HepG2 (cell line): ENCODE data around the gene CLBA1. TPM values are rescaled to one million over a fixed set of nuclear protein-coding genes. Genes with fewer than 3 reads are reported as not detected.

Source experiments
- AGO2 ChIP-seq: fragments of 200-400 bp; formaldehyde crosslinking; optimal IDR thresholded peaks from 2 replicates; pipeline ENCODE3; 2017; ENCODE audit warnings: mild to moderate bottlenecking, low read depth, low read length, moderate library complexity
- CEBPB ChIP-seq: IDR thresholded peaks from 2 replicates; pipeline ENCODE4 v1.6.1; 2011; ENCODE audit warnings: low read depth, low read length, improper control_type of control experiment, borderline replicate concordance
- EED ChIP-seq: sonication (generic); formaldehyde crosslinking; IDR thresholded peaks from 2 replicates; pipeline ENCODE4 v1.5.0; 2020; ENCODE audit warnings: mild to moderate bottlenecking, missing genetic modification reagents
- ESRRA ChIP-seq: sonication (generic); formaldehyde crosslinking; IDR thresholded peaks from 2 replicates; pipeline ENCODE4 v1.5.1; 2020; ENCODE audit warnings: mild to moderate bottlenecking, low read depth, missing genetic modification reagents
- FOSL2 ChIP-seq: sonication (generic); formaldehyde crosslinking; IDR thresholded peaks from 2 replicates; pipeline ENCODE4 v1.4.0; 2020; ENCODE audit warnings: missing genetic modification reagents
- GABPA ChIP-seq, 2 experiments: IDR thresholded peaks; 2 replicates each; pipeline ENCODE4 v1.6.1; 2011 to 2016; ENCODE audit warnings: low read depth in 2 of 2, low read length in 1 of 2, missing biosample characterization in 1 of 2, missing genetic modification characterization in 1 of 2
- KDM1A ChIP-seq: IDR thresholded peaks from 2 replicates; pipeline ENCODE4 v1.6.1; 2016; ENCODE audit warnings: missing compliant biosample characterization
- KDM5B ChIP-seq: sonication (generic); formaldehyde crosslinking; IDR thresholded peaks from 2 replicates; pipeline ENCODE4 v1.4.0; 2020; ENCODE audit warnings: missing genetic modification reagents, mild to moderate bottlenecking, borderline replicate concordance
- PATZ1 ChIP-seq: sonication (generic); formaldehyde crosslinking; IDR thresholded peaks from 2 replicates; pipeline ENCODE4 v1.4.0; 2020; ENCODE audit warnings: missing genetic modification reagents
- PHF20 ChIP-seq: sonication (generic); formaldehyde crosslinking; IDR thresholded peaks from 2 replicates; pipeline ENCODE4 v1.5.0; 2020; ENCODE audit warnings: mild to moderate bottlenecking, missing genetic modification reagents
- SMARCC2 ChIP-seq: fragments of 450-650 bp; IDR thresholded peaks from 2 replicates; pipeline ENCODE4 v1.6.1; 2017; ENCODE audit warnings: antibody characterized with exemption, mild to moderate bottlenecking
- ZKSCAN1 ChIP-seq: fragments of 150-350 bp; IDR thresholded peaks from 2 replicates; pipeline ENCODE4 v1.6.1; 2014; ENCODE audit warnings: low read length
- ZNF17 ChIP-seq: sonication (generic); formaldehyde crosslinking; IDR thresholded peaks from 2 replicates; pipeline ENCODE4 v1.5.0; 2020; ENCODE audit warnings: mild to moderate bottlenecking, missing genetic modification reagents
- ZNF207 ChIP-seq: fragments of 450-650 bp; IDR thresholded peaks from 2 replicates; pipeline ENCODE4 v1.6.1; 2016; ENCODE audit warnings: antibody characterized with exemption, borderline replicate concordance
- ZNF335 ChIP-seq: sonication (generic); formaldehyde crosslinking; IDR thresholded peaks from 2 replicates; pipeline ENCODE4 v1.4.0; 2020; ENCODE audit warnings: missing genetic modification reagents
- ZNF564 ChIP-seq: sonication (generic); formaldehyde crosslinking; IDR thresholded peaks from 2 replicates; pipeline ENCODE4 v1.8.1; 2023; ENCODE audit warnings: mild to moderate bottlenecking, missing genetic modification reagents
- ZNF841 ChIP-seq: sonication (generic); formaldehyde crosslinking; IDR thresholded peaks from 2 replicates; pipeline ENCODE4 v1.8.1; 2023; ENCODE audit warnings: missing genetic modification reagents, borderline replicate concordance
- ZNF878 ChIP-seq: sonication (generic); formaldehyde crosslinking; IDR thresholded peaks from 2 replicates; pipeline ENCODE4 v1.8.1; 2023; ENCODE audit warnings: mild to moderate bottlenecking, missing genetic modification reagents, moderate library complexity
- ZNF883 ChIP-seq: sonication (generic); formaldehyde crosslinking; IDR thresholded peaks from 2 replicates; pipeline ENCODE4 v1.5.1; 2020; ENCODE audit warnings: mild to moderate bottlenecking, missing genetic modification reagents; ENCODE audit errors: not compliant biosample characterization
- ZSCAN30 ChIP-seq: sonication (generic); formaldehyde crosslinking; IDR thresholded peaks from 2 replicates; pipeline ENCODE4 v1.5.0; 2020; ENCODE audit warnings: mild to moderate bottlenecking, missing genetic modification reagents
- polyA plus RNA-seq, 8 experiments: library from polyadenylated mRNA; depleted of rRNA in 3 of 8; stranded (reverse) in 7 of 8; unstranded in 1 of 8; fragments of >200 nt; fragmentation: Illumina TruSeq in 4 of 8; extraction: Trizol in 4 of 8; gene quantifications; 2 replicates each; pipeline versions ENCODE4 v1.2.1 to v1.2.3, GENCODE V29; 2011 to 2016; ENCODE audit warnings: low read depth in 4 of 8, missing spikeins in 1 of 8, mixed read lengths in 1 of 8; ENCODE audit not compliant: insufficient read depth in 1 of 8
- total RNA-seq, 5 experiments: library from RNA; depleted of rRNA; stranded (reverse); fragments of >200 nt; fragmentation: Illumina TruSeq; extraction: Trizol; gene quantifications; 2 replicates each; pipeline ENCODE4 v1.2.3, GENCODE V29; 2016; ENCODE audit warnings: low read depth in 1 of 5
- TF ChIP-seq, protein P1 (sequence below): sonication (generic); formaldehyde crosslinking; IDR thresholded peaks from 2 replicates; pipeline ENCODE4; 2020; ENCODE audit warnings: missing genetic modification reagents, mild to moderate bottlenecking, borderline replicate concordance
- TF ChIP-seq, protein P2 (sequence below): sonication (generic); formaldehyde crosslinking; IDR thresholded peaks from 2 replicates; pipeline ENCODE4 v1.5.1; 2020; ENCODE audit warnings: mild to moderate bottlenecking, missing genetic modification reagents

Gene CLBA1
- total and polyA plus RNA-seq, 2 of the 13 experiments (the other 11 are each of a cell fraction or from before 2014, with no cell fraction given) = 1.2 to 1.4 TPM

- TF ChIP-seq, protein P1, sequence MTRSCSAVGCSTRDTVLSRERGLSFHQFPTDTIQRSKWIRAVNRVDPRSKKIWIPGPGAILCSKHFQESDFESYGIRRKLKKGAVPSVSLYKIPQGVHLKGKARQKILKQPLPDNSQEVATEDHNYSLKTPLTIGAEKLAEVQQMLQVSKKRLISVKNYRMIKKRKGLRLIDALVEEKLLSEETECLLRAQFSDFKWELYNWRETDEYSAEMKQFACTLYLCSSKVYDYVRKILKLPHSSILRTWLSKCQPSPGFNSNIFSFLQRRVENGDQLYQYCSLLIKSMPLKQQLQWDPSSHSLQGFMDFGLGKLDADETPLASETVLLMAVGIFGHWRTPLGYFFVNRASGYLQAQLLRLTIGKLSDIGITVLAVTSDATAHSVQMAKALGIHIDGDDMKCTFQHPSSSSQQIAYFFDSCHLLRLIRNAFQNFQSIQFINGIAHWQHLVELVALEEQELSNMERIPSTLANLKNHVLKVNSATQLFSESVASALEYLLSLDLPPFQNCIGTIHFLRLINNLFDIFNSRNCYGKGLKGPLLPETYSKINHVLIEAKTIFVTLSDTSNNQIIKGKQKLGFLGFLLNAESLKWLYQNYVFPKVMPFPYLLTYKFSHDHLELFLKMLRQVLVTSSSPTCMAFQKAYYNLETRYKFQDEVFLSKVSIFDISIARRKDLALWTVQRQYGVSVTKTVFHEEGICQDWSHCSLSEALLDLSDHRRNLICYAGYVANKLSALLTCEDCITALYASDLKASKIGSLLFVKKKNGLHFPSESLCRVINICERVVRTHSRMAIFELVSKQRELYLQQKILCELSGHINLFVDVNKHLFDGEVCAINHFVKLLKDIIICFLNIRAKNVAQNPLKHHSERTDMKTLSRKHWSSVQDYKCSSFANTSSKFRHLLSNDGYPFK (CRISPR knock-in tag) = peak; percentile 90
- TF ChIP-seq ZSCAN30 (CRISPR knock-in tag) (no peak), ESRRA (CRISPR knock-in tag) (no peak), CEBPB (no peak), AGO2 (no peak), EED (no peak), ZNF883 (CRISPR knock-in tag) (no peak), SMARCC2 (no peak), ZKSCAN1 (no peak), ZNF335 (no peak), ZNF841 (CRISPR knock-in tag) (no peak), PATZ1 (CRISPR knock-in tag) (peak; percentile 23; the same call in 1 of the 2 replicates), PHF20 (peak; percentile 55; the same call in 1 of the 2 replicates), ZNF17 (no peak), ZNF207 (no peak), ZNF564 (no peak), FOSL2 (CRISPR knock-in tag) (no peak), KDM1A (CRISPR knock-in tag) (no peak), KDM5B (CRISPR knock-in tag) (no peak), GABPA (IDR thresholded peaks at IDR 0.05; ENCODE audit: low read depth, low read length) (no peak), GABPA (CRISPR knock-in tag; IDR thresholded peaks at IDR 0.05; ENCODE audit: low read depth) (peak; percentile 45; the same call in 1 of the 2 replicates), ZNF878 (peak; percentile 75; the same call in 1 of the 2 replicates)
- TF ChIP-seq, protein P2, sequence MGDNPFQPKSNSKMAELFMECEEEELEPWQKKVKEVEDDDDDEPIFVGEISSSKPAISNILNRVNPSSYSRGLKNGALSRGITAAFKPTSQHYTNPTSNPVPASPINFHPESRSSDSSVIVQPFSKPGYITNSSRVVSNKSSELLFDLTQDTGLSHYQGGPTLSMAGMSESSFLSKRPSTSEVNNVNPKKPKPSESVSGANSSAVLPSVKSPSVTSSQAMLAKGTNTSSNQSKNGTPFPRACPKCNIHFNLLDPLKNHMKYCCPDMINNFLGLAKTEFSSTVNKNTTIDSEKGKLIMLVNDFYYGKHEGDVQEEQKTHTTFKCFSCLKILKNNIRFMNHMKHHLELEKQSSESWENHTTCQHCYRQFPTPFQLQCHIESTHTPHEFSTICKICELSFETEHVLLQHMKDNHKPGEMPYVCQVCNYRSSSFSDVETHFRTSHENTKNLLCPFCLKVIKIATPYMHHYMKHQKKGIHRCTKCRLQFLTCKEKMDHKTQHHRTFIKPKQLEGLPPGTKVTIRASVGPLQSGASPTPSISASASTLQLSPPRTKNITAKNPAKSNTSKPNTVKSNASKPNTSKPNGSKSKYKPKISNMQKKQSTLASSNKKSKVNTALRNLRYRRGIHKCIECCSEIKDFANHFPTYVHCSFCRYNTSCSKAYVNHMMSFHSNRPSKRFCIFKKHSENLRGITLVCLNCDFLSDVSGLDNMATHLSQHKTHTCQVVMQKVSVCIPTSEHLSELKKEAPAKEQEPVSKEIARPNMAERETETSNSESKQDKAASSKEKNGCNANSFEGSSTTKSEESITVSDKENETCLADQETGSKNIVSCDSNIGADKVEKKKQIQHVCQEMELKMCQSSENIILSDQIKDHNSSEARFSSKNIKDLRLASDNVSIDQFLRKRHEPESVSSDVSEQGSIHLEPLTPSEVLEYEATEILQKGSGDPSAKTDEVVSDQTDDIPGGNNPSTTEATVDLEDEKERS = no peak
These were observed 35.4 kb downstream of the CLBA1 start, which contains the start of gene CDCA4 (continued) for GRCh38 chr14:105020815-105021655.
